ENCODE measurements around the gene GPX4. TPM values are rescaled to one million over a fixed set of nuclear protein-coding genes. Genes with fewer than 3 reads are reported as not detected.
A peak's percentile ranks its signal among the peaks of the same experiment; 100 is the strongest.

The GPX4 gene
- total RNA-seq, 4 donors from 2014 or later, result 616 to 907 (median 819) TPM

GRCh38 chr19:1072371-1073015 lies 31.3 kb upstream of the GPX4 start:
- intact Hi-C loops (cut with DNase I; ENCODE audit: low total_unique reads), result no loop called here
- H3K4me1 ChIP-seq, result peaks cover 0 to 4% of the 10 kb centered on the region in 2 donors

DNA sequence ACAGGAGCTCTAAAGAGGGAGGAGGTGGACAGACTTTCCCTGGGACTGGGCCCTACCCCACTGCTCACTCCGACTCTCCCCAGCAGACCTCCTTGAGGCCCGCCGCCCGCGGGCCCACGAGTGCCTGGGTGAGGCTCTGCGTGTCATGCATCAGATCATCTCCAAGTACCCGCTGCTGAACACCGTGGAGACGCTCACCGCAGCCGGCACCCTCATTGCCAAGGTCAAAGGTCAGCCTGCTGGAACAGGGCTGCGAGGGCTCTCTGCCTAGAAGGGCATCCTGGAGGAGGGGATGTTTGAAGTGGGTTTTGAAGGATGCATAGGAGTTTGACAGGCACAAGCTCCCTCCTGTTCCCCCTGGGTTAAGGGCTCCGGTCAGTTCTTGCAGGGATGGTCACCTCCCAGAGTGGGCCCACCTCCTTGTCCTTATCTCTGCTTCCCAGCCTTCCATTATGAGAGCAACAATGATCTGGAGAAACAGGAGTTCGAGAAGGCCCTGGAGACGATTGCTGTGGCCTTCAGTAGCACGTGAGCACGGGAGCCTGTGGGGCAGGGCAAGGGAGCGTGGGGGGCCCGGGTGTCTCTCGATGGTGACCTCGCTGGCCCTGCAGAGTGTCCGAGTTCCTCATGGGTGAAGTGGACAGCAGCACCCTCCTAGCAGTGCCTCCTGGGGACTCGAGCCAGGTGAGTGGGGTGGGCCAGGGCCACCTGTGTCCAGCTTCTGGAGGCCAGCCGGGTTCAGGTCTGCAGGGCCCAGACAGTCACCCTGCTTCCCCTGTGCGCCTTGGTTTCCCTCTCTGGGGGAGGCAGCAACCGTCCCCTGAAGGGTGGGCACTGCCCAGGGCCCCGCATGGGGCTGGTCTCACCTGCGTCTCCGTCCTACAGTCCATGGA lies 30.5 kb upstream of the GPX4 start:
- TF ChIP-seq, protein P1, sequence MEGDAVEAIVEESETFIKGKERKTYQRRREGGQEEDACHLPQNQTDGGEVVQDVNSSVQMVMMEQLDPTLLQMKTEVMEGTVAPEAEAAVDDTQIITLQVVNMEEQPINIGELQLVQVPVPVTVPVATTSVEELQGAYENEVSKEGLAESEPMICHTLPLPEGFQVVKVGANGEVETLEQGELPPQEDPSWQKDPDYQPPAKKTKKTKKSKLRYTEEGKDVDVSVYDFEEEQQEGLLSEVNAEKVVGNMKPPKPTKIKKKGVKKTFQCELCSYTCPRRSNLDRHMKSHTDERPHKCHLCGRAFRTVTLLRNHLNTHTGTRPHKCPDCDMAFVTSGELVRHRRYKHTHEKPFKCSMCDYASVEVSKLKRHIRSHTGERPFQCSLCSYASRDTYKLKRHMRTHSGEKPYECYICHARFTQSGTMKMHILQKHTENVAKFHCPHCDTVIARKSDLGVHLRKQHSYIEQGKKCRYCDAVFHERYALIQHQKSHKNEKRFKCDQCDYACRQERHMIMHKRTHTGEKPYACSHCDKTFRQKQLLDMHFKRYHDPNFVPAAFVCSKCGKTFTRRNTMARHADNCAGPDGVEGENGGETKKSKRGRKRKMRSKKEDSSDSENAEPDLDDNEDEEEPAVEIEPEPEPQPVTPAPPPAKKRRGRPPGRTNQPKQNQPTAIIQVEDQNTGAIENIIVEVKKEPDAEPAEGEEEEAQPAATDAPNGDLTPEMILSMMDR (IDR thresholded peaks at IDR 0.05 in 4 of 5, conservative IDR thresholded peaks at IDR 0.05 in 1 of 5), result no peak
- TF ChIP-seq POLR2A (IDR thresholded peaks at IDR 0.05), result no peak
- Histone ChIP-seq H3K9me3 (no peaks in the 10 kb centered on the region), H3K27ac (no peak overlapping the region), H3K4me1 (no peaks in the 10 kb centered on the region), H3K27me3 (peaks cover 37 to 42% (median 41%) of the 10 kb centered on the region in 3 donors), H3K4me3 (no peak overlapping the region), H3K36me3 (no peaks in the 10 kb centered on the region)
- no peak for DNase-seq
- no peak for ATAC-seq
- intact Hi-C loops (cut with DNase I; ENCODE audit: low total_unique reads), result no loop called here
- in situ Hi-C loops (cut with MboI; ENCODE audit: low sequenced_read_pairs in 4 of 4), result no loop called here

More at GRCh38 chr19:1072371-1073015, 31.3 kb upstream of the GPX4 start:
- TF ChIP-seq, protein P1 (IDR thresholded peaks at IDR 0.05 in 4 of 5, conservative IDR thresholded peaks at IDR 0.05 in 1 of 5), result no peak
- TF ChIP-seq POLR2A (IDR thresholded peaks at IDR 0.05), result no peak
- H3K4me3 ChIP-seq, result no peak overlapping the region
- ATAC-seq (no peak), DNase-seq (no peak)
- peaks cover 45 to 50% (median 49%) of the 10 kb centered on the region in 3 donors for H3K27me3 ChIP-seq
- in situ Hi-C loops (cut with MboI; ENCODE audit: low sequenced_read_pairs in 4 of 4), result no loop called here
- H3K9me3 ChIP-seq, result no peaks in the 10 kb centered on the region
- H3K27ac ChIP-seq, result no peak overlapping the region
- H3K36me3 ChIP-seq, result no peaks in the 10 kb centered on the region

- in situ Hi-C loops (cut with MboI; ENCODE audit: low sequenced_read_pairs in 4 of 4) (no loop called here), intact Hi-C loops (cut with DNase I; ENCODE audit: low total_unique reads) (no loop called here)
- TF ChIP-seq, protein P1 (IDR thresholded peaks at IDR 0.05 in 4 of 5, conservative IDR thresholded peaks at IDR 0.05 in 1 of 5), result no peak
- TF ChIP-seq POLR2A (IDR thresholded peaks at IDR 0.05), result no peak
- H3K27me3 ChIP-seq, result peaks cover 31 to 35% (median 34%) of the 10 kb centered on the region in 3 donors
- H3K4me3 ChIP-seq, result no peak overlapping the region
- H3K27ac ChIP-seq, result no peak overlapping the region
- H3K36me3 ChIP-seq, result no peaks in the 10 kb centered on the region
- ATAC-seq, result no peak
- H3K4me1 ChIP-seq, result no peaks in the 10 kb centered on the region
- no peak for DNase-seq
- no peaks in the 10 kb centered on the region for H3K9me3 ChIP-seq
These were observed 29.8 kb upstream of the GPX4 start for GRCh38 chr19:1073956-1074517.

- in situ Hi-C loops (cut with MboI; ENCODE audit: low sequenced_read_pairs in 4 of 4), result no loop called here
- intact Hi-C loops (cut with DNase I; ENCODE audit: low total_unique reads), result no loop called here
- ATAC-seq (no peak), DNase-seq (peak in 1 of 2 donors; percentile 36)
- Histone ChIP-seq H3K36me3 (no peaks in the 10 kb centered on the region), H3K27ac (no peak overlapping the region), H3K4me1 (no peaks in the 10 kb centered on the region), H3K4me3 (peak overlapping the region in 1 of 4 donors; percentile 25), H3K27me3 (peaks cover 25 to 28% (median 27%) of the 10 kb centered on the region in 3 donors), H3K9me3 (no peaks in the 10 kb centered on the region)
- no peak for TF ChIP-seq POLR2A (IDR thresholded peaks at IDR 0.05)
- TF ChIP-seq, protein P1 (IDR thresholded peaks at IDR 0.05 in 4 of 5, conservative IDR thresholded peaks at IDR 0.05 in 1 of 5), result no peak
These were observed 29.1 kb upstream of the GPX4 start for GRCh38 chr19:1074544-1075283.
